ENCODE results near the gene LRG1.

Gene LRG1

DNA sequence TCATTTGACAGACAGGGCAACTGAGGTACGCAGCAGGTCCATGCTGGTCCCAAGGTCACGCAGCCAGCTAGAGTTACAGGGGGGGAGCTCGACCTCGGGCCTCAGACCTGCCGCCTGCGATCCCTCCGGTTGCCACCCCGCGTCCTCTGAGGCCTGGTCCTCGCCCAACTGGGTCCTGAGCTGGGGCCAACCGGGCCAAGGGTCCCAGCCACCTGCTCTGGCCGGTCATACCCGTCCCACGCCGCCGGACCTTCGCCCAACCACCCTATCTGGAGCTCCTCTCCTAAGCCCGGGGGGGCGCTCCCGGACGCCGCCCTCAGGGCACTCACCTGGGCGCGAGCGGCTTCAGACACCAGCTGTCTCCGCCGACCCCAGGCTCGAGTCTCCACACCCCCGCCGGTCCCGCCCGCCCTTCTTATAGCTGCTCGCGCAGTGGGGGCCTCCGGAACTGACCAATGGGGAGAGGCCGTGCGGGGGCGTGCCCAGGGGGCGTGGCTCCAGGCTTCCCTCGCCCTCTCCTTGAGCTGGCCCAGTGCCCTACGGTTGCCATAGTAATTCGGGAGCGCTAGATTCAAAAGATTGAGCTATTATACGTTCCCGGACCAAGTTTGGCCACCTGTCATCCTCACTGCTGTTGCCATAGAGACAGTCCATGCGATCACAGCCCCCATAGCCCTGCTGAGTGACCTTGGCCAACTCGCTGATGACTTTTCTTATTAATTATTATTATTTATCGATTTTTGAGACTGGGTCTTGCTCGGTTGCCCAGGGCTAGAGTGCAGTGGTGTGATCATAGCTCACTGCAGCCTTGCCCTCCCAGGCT is 4.8 kb downstream of the LRG1 start, which contains the start of gene PLIN5 (continued):
- TF ChIP-seq PRDM6 (tag by site-specific recombination; IDR thresholded peaks at IDR 0.05) (no peak), ZNF146 (tag by site-specific recombination; IDR thresholded peaks at IDR 0.05) (no peak), ZNF23 (tag by site-specific recombination; IDR thresholded peaks at IDR 0.05; ENCODE audit: borderline replicate concordance) (no peak), ZNF521 (tag by site-specific recombination; IDR thresholded peaks at IDR 0.05) (no peak), KLF16 (tag by site-specific recombination; IDR thresholded peaks at IDR 0.05) (peak; percentile 81; the same call in 1 of the 2 replicates), REPIN1 (tag by site-specific recombination; IDR thresholded peaks at IDR 0.05; ENCODE audit: low read depth) (no peak)
- TF ChIP-seq, protein P1, sequence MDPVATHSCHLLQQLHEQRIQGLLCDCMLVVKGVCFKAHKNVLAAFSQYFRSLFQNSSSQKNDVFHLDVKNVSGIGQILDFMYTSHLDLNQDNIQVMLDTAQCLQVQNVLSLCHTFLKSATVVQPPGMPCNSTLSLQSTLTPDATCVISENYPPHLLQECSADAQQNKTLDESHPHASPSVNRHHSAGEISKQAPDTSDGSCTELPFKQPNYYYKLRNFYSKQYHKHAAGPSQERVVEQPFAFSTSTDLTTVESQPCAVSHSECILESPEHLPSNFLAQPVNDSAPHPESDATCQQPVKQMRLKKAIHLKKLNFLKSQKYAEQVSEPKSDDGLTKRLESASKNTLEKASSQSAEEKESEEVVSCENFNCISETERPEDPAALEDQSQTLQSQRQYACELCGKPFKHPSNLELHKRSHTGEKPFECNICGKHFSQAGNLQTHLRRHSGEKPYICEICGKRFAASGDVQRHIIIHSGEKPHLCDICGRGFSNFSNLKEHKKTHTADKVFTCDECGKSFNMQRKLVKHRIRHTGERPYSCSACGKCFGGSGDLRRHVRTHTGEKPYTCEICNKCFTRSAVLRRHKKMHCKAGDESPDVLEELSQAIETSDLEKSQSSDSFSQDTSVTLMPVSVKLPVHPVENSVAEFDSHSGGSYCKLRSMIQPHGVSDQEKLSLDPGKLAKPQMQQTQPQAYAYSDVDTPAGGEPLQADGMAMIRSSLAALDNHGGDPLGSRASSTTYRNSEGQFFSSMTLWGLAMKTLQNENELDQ (tag by site-specific recombination; IDR thresholded peaks at IDR 0.05; ENCODE audit: low read depth): no peak
- TF ChIP-seq, protein P2, sequence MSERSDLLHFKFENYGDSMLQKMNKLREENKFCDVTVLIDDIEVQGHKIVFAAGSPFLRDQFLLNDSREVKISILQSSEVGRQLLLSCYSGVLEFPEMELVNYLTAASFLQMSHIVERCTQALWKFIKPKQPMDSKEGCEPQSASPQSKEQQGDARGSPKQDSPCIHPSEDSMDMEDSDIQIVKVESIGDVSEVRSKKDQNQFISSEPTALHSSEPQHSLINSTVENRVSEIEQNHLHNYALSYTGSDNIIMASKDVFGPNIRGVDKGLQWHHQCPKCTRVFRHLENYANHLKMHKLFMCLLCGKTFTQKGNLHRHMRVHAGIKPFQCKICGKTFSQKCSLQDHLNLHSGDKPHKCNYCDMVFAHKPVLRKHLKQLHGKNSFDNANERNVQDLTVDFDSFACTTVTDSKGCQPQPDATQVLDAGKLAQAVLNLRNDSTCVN (tag by site-specific recombination; optimal IDR thresholded peaks at IDR 0.05): peak; percentile 48
- TF ChIP-seq, protein P3, sequence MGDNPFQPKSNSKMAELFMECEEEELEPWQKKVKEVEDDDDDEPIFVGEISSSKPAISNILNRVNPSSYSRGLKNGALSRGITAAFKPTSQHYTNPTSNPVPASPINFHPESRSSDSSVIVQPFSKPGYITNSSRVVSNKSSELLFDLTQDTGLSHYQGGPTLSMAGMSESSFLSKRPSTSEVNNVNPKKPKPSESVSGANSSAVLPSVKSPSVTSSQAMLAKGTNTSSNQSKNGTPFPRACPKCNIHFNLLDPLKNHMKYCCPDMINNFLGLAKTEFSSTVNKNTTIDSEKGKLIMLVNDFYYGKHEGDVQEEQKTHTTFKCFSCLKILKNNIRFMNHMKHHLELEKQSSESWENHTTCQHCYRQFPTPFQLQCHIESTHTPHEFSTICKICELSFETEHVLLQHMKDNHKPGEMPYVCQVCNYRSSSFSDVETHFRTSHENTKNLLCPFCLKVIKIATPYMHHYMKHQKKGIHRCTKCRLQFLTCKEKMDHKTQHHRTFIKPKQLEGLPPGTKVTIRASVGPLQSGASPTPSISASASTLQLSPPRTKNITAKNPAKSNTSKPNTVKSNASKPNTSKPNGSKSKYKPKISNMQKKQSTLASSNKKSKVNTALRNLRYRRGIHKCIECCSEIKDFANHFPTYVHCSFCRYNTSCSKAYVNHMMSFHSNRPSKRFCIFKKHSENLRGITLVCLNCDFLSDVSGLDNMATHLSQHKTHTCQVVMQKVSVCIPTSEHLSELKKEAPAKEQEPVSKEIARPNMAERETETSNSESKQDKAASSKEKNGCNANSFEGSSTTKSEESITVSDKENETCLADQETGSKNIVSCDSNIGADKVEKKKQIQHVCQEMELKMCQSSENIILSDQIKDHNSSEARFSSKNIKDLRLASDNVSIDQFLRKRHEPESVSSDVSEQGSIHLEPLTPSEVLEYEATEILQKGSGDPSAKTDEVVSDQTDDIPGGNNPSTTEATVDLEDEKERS (tag by site-specific recombination; IDR thresholded peaks at IDR 0.05): no peak
- TF ChIP-seq, protein P4, sequence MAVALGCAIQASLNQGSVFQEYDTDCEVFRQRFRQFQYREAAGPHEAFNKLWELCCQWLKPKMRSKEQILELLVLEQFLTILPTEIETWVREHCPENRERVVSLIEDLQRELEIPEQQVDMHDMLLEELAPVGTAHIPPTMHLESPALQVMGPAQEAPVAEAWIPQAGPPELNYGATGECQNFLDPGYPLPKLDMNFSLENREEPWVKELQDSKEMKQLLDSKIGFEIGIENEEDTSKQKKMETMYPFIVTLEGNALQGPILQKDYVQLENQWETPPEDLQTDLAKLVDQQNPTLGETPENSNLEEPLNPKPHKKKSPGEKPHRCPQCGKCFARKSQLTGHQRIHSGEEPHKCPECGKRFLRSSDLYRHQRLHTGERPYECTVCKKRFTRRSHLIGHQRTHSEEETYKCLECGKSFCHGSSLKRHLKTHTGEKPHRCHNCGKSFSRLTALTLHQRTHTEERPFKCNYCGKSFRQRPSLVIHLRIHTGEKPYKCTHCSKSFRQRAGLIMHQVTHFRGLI (tag by site-specific recombination; IDR thresholded peaks at IDR 0.05): peak; percentile 50; the same call in 1 of the 2 replicates

DNA sequence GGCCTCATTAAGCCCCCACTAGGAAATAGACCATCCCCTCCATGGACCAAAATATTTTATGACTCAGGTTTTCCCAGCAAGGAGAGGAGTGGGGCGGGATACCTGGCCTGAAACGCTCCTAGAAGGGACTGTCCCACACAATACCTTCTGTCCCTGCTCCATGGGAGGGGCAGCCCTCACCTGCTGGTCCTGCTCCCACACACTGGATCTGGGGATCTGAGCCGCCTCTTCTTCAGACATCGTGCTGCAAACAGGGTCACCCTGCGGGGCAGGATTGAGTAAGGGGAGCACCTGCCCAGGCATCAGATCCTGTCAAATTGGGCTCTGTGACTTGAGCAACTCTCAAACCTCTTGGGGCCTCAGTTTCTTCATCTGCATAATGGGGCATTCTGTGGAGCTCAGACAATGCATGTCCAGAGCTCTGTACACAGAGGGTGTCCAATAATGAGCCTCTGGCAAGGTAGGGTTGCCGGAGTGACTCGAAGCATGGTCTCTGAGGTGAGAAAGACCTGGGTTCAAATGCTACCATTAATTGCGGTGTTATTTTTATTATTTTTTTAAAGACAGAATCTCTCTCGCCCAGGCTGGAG is 5.9 kb downstream of the LRG1 start:
- H3K27ac ChIP-seq (ENCODE audit: extremely low read depth, low read depth, low read length): no peak overlapping the region
- ChIA-PET CTCF (interaction anchor here (0.8 to 4.4 kb wide), 5 partner anchors 9 to 36 kb away, joined by 4 to 72 read pairs (median 5); no protein-coding TSS in a partner anchor), POLR2A (no interaction called here)
- TF ChIP-seq ZNF214 (tag by site-specific recombination; IDR thresholded peaks at IDR 0.05; ENCODE audit: borderline replicate concordance) (no peak), ZNF610 (tag by site-specific recombination; IDR thresholded peaks at IDR 0.05; ENCODE audit: borderline replicate concordance) (no peak), KLF9 (tag by site-specific recombination; IDR thresholded peaks at IDR 0.05; ENCODE audit: low read depth) (no peak), ZNF837 (tag by site-specific recombination; IDR thresholded peaks at IDR 0.05) (no peak), GFI1B (tag by site-specific recombination; IDR thresholded peaks at IDR 0.05) (no peak), MZF1 (tag by site-specific recombination; IDR thresholded peaks at IDR 0.05; ENCODE audit: borderline replicate concordance) (no peak), ZNF560 (tag by site-specific recombination; IDR thresholded peaks at IDR 0.05; ENCODE audit: borderline replicate concordance) (no peak), ZNF211 (tag by site-specific recombination; IDR thresholded peaks at IDR 0.05; ENCODE audit: low read depth) (no peak)
- H3K9me3 ChIP-seq (ENCODE audit: control insufficient read depth, insufficient read depth, low read depth, low read length): no peaks in the 10 kb centered on the region
- no peaks in the 10 kb centered on the region for H3K36me3 ChIP-seq (ENCODE audit: control insufficient read depth in 2 of 2, insufficient read depth in 1 of 2, low read length in 2 of 2)
- no peaks in the 10 kb centered on the region for H3K4me1 ChIP-seq (ENCODE audit: control insufficient read depth, insufficient read depth, low read length)
- no peak overlapping the region for H3K4me3 ChIP-seq (ENCODE audit: low read depth, low read length)
